ENCODE results near the gene BABAM2. TPM values are rescaled to one million over a fixed set of nuclear protein-coding genes. Genes with fewer than 3 reads are reported as not detected.
A peak's percentile ranks its signal among the peaks of the same experiment; 100 is the strongest.

Gene BABAM2
- total RNA-seq, 2 experiments from 2014 or later: 50.7 to 51.0 TPM

DNA sequence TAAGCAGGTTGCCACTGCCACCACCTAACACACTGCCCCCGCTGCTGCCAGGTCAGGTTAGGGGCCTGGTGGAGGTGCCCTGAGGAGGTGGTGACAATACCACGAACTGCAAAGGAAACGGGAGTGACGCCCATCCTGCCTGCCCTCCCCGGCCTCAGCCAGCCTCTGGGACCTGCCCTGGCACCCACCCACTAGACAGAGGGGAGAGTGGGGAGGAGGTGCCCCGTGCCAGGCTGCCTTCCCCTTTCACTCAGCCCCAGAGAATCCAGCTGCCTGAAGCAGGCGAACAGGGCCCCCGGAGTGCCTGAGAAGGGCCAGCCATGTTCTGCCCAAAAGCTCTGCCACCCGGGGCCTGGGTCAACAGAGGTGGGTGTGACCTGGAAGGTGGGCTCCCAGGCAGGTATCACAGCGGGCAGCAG, 457.6 kb downstream of the BABAM2 start:
- Mint-ChIP-seq H3K4me1 (peaks cover 12% of the 10 kb centered on the region), H3K36me3 (no peaks in the 10 kb centered on the region), H3K27me3 (no peaks in the 10 kb centered on the region), H3K9me3 (no peaks in the 10 kb centered on the region), H3K4me3 (peak overlapping the region; percentile 22), H3K27ac (peak overlapping the region; percentile 77)
- DNase-seq (peak; percentile 62), ATAC-seq (ENCODE audit: low read depth) (peak; percentile 88)
- POLR2A ChIA-PET: interaction anchor here (0.7 to 1.7 kb wide), 2 partner anchors 32 to 44 kb away, joined by 3 to 13 read pairs; partner anchors contain the start of gene FOSL2

GRCh38 chr2:28348921-28349320, 458.4 kb downstream of the BABAM2 start:
- Mint-ChIP-seq H3K4me3 (no peak overlapping the region), H3K27ac (peak overlapping the region; percentile 77), H3K4me1 (peaks cover 9% of the 10 kb centered on the region), H3K27me3 (no peaks in the 10 kb centered on the region), H3K9me3 (no peaks in the 10 kb centered on the region), H3K36me3 (no peaks in the 10 kb centered on the region)
- DNase-seq: no peak
- POLR2A ChIA-PET: interaction anchor here (0.8 to 1.7 kb wide), 2 partner anchors 15 to 43 kb away, joined by 3 to 13 read pairs; partner anchors contain the start of gene FOSL2
- ATAC-seq (ENCODE audit: low read depth): no peak

- H3K27me3 Mint-ChIP-seq: no peaks in the 10 kb centered on the region
- ATAC-seq (ENCODE audit: low read depth) (no peak), DNase-seq (peak; percentile 29)
- H3K4me1 Mint-ChIP-seq: peaks cover 9% of the 10 kb centered on the region
- no peak overlapping the region for H3K27ac Mint-ChIP-seq
- POLR2A ChIA-PET: interaction anchor here (0.6 to 1.6 kb wide), 4 partner anchors 9 to 43 kb away, joined by 3 to 5 read pairs (median 3); partner anchors contain the start of gene FOSL2
- H3K36me3 Mint-ChIP-seq: no peaks in the 10 kb centered on the region
- no peaks in the 10 kb centered on the region for H3K9me3 Mint-ChIP-seq
- H3K4me3 Mint-ChIP-seq: no peak overlapping the region
Measured at GRCh38 chr2:28349546-28350165, 459.1 kb downstream of the BABAM2 start.

DNA sequence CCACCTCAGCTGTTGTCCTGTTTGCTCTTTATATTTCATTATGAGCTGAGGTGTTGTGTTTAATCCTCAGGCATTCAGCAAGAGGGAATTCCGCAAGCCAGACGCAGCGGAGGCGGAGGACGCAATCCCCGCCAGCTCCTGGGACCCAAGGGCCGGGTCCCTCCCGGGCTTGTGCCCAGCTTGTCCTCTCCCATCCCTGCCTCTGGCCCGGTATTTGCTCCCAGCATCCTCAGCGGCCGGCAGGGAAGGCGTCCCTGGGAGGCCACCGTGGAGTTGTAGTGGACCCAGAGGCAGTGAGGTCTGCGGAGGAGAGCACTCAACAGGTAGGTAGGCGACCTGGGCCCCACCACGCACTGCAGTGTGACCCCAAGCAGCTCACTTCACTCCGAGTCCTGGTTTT, 459.7 kb downstream of the BABAM2 start:
- Mint-ChIP-seq H3K4me3 (no peak overlapping the region), H3K9me3 (no peaks in the 10 kb centered on the region), H3K4me1 (peaks cover 9% of the 10 kb centered on the region), H3K27ac (no peak overlapping the region), H3K36me3 (no peaks in the 10 kb centered on the region), H3K27me3 (no peaks in the 10 kb centered on the region)
- ATAC-seq (ENCODE audit: low read depth) (no peak), DNase-seq (peak; percentile 17)
- POLR2A ChIA-PET: interaction anchor here (1.3 to 1.6 kb wide), 2 partner anchors 9 to 10 kb away, joined by 3 to 5 read pairs; no protein-coding TSS in a partner anchor

- no peak overlapping the region for H3K27ac Mint-ChIP-seq
- peaks cover 9% of the 10 kb centered on the region for H3K4me1 Mint-ChIP-seq
- H3K4me3 Mint-ChIP-seq: no peak overlapping the region
- DNase-seq (peak; percentile 28), ATAC-seq (ENCODE audit: low read depth) (no peak)
- no peaks in the 10 kb centered on the region for H3K27me3 Mint-ChIP-seq
- POLR2A ChIA-PET: interaction anchor here (1.3 to 1.6 kb wide), 2 partner anchors 8 to 9 kb away, joined by 3 to 5 read pairs; no protein-coding TSS in a partner anchor
- no peaks in the 10 kb centered on the region for H3K36me3 Mint-ChIP-seq
- no peaks in the 10 kb centered on the region for H3K9me3 Mint-ChIP-seq
Measured at GRCh38 chr2:28350791-28351285, 460.3 kb downstream of the BABAM2 start.

- Mint-ChIP-seq H3K27ac (no peak overlapping the region), H3K4me3 (no peak overlapping the region), H3K9me3 (no peaks in the 10 kb centered on the region), H3K36me3 (no peaks in the 10 kb centered on the region), H3K27me3 (no peaks in the 10 kb centered on the region), H3K4me1 (peaks cover 9% of the 10 kb centered on the region)
- ATAC-seq (ENCODE audit: low read depth): no peak
- no peak for DNase-seq
- POLR2A ChIA-PET: no interaction called here
Measured at GRCh38 chr2:28351621-28352020, 461.1 kb downstream of the BABAM2 start.

- Mint-ChIP-seq H3K4me3 (no peak overlapping the region), H3K36me3 (no peaks in the 10 kb centered on the region), H3K27me3 (no peaks in the 10 kb centered on the region), H3K27ac (no peak overlapping the region), H3K9me3 (no peaks in the 10 kb centered on the region), H3K4me1 (peaks cover 9% of the 10 kb centered on the region)
- no peak for DNase-seq
- POLR2A ChIA-PET: no interaction called here
- ATAC-seq (ENCODE audit: low read depth): no peak
Measured at GRCh38 chr2:28352104-28352503, 461.6 kb downstream of the BABAM2 start.

DNA sequence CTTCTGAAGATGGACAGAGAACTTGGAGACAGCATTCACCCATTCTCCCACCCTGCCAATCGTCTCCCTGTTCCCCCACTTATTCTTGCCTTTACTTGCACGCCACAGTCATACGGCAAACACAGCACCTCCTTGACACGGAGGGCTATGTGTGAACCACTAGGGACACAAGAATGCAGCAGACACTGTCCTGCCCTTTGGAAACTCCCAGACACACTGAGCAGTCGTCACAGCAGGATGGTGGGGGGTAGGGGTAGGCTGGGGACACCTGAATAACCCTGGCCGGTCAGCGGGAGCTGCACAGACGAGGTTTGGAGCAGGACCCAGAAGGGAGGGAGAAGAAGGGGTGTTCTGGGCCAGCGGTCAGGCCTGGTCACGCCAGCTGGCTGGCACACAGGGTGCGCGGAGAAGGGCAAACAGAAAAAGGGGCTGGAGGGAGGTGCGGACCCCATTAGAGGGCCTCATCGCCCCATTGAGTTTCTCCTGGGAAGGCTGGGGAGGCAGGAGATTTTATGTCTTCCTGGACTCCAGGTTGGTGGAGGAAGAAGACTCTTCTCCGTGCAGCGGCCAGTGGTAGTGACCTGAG, 462.2 kb downstream of the BABAM2 start:
- H3K4me3 Mint-ChIP-seq: no peak overlapping the region
- ATAC-seq (ENCODE audit: low read depth) (no peak), DNase-seq (peak; percentile 25)
- no peaks in the 10 kb centered on the region for H3K9me3 Mint-ChIP-seq
- H3K36me3 Mint-ChIP-seq: no peaks in the 10 kb centered on the region
- peaks cover 6% of the 10 kb centered on the region for H3K4me1 Mint-ChIP-seq
- POLR2A ChIA-PET: no interaction called here
- no peak overlapping the region for H3K27ac Mint-ChIP-seq
- no peaks in the 10 kb centered on the region for H3K27me3 Mint-ChIP-seq

- Mint-ChIP-seq H3K27me3 (no peaks in the 10 kb centered on the region), H3K4me1 (peaks cover 19% of the 10 kb centered on the region), H3K4me3 (no peak overlapping the region), H3K9me3 (no peaks in the 10 kb centered on the region), H3K36me3 (no peaks in the 10 kb centered on the region), H3K27ac (no peak overlapping the region)
- DNase-seq: peak; percentile 26
- POLR2A ChIA-PET: interaction anchor here (2.6 kb wide), 1 partner anchor 36 kb away, joined by 13 read pairs; no protein-coding TSS in a partner anchor
- ATAC-seq (ENCODE audit: low read depth): no peak
Measured at GRCh38 chr2:28354920-28355520, 464.5 kb downstream of the BABAM2 start.

DNA sequence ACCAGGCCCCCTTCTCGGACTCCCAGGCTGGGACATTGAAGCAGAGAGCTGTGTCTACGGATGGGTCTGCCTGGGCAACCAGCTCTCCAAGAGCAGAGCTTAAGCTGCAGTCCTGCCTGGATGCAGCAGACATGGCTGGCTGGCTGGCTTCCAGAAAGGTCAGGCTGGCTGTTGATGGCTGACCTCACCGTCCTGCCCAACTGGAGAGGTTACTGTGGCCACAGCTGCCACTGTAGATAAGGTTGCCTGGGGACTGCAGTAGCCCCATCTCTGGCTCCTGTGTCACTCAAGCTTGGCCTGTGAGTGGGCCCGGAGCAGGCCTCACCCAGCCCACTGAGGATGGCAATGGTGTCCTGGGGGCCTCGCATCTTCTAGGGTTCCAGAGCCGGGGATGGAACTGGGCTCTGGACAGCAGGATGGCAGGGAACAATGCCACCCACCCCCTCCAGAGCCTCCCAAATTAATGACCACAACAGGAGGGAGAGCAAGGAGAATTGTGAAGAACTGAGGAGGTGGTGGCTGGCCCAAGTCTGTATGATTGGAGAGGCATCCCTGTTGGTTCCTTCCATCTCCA, 465.1 kb downstream of the BABAM2 start:
- no peaks in the 10 kb centered on the region for H3K9me3 Mint-ChIP-seq
- POLR2A ChIA-PET: interaction anchor here (2.6 kb wide), 1 partner anchor 36 kb away, joined by 13 read pairs; no protein-coding TSS in a partner anchor
- DNase-seq (peak; percentile 27), ATAC-seq (ENCODE audit: low read depth) (no peak)
- no peaks in the 10 kb centered on the region for H3K27me3 Mint-ChIP-seq
- H3K4me3 Mint-ChIP-seq: no peak overlapping the region
- peaks cover 22% of the 10 kb centered on the region for H3K4me1 Mint-ChIP-seq
- H3K27ac Mint-ChIP-seq: peak overlapping the region; percentile 64
- H3K36me3 Mint-ChIP-seq: no peaks in the 10 kb centered on the region

- Mint-ChIP-seq H3K27me3 (no peaks in the 10 kb centered on the region), H3K36me3 (no peaks in the 10 kb centered on the region), H3K4me1 (peaks cover 29% of the 10 kb centered on the region), H3K4me3 (no peak overlapping the region), H3K27ac (peak overlapping the region; percentile 64), H3K9me3 (no peaks in the 10 kb centered on the region)
- ATAC-seq (ENCODE audit: low read depth): no peak
- DNase-seq: no peak
- POLR2A ChIA-PET: interaction anchor here (1.4 to 2.6 kb wide), 2 partner anchors 10 to 35 kb away, joined by 5 to 13 read pairs; no protein-coding TSS in a partner anchor
Measured at GRCh38 chr2:28356095-28356911, 465.8 kb downstream of the BABAM2 start.

DNA sequence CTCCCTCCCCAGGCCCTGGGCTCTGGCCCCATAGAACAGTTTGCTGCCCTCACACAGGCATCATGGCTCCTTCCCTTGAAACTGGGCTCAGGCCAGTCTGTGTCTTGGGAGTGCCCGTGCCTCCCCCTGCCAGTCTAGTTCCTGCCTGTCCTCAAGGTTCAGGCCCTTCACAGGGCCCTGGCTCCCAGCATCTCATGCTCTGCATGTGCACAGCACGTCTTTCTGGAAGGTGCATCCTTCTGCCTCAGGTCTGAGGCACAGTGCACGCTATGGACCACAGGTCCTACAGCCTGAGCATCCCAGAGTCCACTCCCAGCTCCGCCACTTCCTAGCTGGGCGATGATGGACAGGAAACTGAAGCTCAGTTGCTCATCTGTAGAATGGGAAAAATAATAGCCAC, 466.5 kb downstream of the BABAM2 start:
- Mint-ChIP-seq H3K4me3 (no peak overlapping the region), H3K4me1 (peaks cover 33% of the 10 kb centered on the region), H3K27ac (peak overlapping the region; percentile 58), H3K9me3 (no peaks in the 10 kb centered on the region), H3K27me3 (no peaks in the 10 kb centered on the region), H3K36me3 (no peaks in the 10 kb centered on the region)
- POLR2A ChIA-PET: interaction anchor here (0.6 to 2.6 kb wide), 3 partner anchors 10 to 34 kb away, joined by 3 to 13 read pairs (median 5); no protein-coding TSS in a partner anchor
- DNase-seq: no peak
- no peak for ATAC-seq (ENCODE audit: low read depth)
